GM19043 (cell line): ENCODE data around the gene CDH4.

Source experiments
- ATAC-seq: cut with Tn5 transposase; IDR thresholded peaks from one replicate; pipeline ENCODE4 v1.9.1; 2021; ENCODE audit warnings: low read depth; ENCODE audit not compliant: unreplicated experiment

CDH4 gene

DNA sequence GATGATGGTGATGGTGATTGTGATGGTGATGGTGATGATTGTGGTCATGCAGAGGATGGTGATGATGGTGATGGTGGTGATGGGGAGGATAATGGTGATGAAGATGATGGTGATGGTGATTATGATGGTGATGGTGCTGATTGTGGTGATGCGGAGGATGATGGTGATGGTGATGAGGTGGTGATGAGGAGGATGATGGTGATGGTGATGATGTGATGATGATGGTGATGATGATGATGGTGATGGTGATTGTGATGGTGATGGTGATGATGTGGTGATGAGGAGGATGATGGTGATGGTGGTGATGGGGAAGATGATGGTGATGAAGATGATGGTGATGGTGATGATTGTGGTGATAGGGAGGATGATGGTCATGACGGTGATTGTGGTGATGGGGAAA lies 333.7 kb downstream of the CDH4 start:
- no peak for ATAC-seq

DNA sequence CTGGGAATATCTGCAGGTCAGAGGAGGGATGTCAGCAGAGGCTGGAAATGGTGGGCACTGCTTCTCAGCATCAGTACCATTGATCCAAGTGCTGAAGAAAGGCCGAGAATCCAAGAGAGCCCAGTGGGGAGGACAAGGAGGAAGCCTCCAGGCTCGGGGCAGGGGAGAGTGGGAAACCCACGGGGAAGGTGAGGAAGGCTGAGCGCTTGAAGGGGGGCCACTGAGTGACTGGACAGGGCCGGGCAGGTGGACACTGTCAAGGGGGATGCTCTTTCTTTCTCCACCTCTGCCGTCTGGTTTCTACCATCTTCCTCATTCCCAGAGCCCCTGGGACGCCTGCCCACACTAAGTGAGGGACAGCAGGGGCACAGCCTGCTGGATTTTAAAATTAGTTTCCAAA lies 335.0 kb downstream of the CDH4 start:
- ATAC-seq: no peak

DNA sequence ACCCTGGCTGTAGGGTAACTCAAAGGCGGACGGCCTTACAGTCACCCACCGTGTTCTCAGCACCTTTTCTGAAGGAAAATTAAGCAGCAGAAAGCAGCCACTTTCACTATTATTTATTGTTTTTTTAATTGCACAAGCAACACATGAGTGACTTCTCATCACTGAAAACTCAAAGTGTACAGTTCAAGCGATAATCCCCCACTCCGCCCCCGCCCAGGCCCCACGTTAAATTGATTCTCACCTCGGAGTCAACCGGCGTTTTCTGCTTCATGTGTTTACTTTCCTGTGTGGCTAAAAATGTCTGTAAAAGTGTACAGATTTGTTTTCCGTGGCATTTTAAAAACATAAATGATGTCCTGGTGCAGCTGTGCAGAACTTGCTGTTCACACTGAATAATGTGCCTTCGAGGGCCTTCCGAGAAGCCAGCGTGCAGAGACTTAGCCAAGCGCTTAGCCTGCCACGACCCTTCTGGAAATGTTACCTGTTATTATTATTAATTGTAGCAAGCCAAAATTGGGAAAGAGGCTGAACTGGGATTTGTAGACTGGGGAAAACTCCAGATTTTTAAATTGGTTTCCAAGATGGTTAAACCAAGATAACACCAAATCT lies 335.7 kb downstream of the CDH4 start:
- ATAC-seq: no peak

DNA sequence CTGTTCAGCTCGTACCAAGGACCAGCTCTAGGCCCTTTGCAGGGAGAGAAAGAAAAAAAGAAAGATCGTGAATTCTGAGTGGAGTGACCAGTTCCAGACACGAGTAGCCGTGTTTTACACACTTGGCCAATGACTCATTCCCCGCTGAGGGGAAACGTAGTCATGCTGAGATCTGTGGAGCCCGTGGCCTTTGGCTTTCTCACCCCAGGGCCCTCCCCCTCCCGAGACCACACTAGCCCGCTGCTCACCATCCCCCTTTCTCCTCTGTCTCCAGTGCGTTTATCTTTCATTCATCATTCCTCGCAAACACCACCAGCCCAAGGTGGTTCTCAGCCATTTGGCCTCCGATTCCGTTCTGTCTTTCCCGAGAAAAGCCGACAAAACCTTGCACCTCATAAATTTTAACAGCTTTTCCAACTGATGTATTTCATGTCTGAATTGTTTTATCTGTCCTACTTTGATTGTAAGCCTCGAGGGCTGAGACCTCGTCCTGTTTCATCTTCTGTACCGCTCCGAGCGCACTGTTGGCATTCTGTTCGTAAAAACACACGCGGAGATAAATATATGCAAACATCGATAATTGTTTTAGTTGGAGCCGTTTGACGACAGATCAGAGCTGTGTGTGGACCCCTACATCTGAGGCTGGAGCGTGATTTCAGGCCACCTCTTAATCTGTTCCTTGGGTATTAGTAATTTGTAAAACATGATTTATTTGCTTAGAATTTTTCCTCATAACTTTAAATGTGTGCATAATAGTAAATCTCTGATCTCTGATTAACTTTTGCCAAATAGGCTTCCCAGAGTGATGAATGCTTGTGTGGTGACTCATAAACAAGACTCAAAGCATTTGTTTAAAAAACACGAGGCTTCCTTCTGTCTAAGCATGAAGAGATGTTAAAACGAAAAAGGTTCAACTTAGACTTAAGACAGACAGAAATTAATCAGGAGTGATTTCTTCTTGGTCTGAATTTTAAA lies 336.6 kb downstream of the CDH4 start:
- ATAC-seq: no peak

DNA sequence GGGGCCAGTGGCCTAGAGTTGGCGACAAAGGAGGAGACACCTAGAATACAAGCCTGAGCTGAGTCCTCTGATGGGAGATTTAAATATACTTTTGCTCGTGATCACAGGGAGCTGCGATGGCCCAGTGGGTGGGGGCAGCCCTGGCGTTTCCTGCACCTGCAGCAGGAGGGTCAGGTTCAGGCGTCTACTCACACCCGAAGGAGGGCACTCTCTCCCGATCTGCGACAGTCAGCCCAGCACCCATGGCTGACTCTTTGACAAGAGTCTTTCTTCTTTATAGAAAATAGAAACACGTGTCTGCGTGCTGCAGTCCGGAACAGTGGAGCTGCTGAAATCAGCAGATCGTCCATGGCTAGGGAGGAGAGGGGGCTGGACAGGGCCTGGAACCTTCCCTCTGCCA lies 338.2 kb downstream of the CDH4 start:
- ATAC-seq: no peak

DNA sequence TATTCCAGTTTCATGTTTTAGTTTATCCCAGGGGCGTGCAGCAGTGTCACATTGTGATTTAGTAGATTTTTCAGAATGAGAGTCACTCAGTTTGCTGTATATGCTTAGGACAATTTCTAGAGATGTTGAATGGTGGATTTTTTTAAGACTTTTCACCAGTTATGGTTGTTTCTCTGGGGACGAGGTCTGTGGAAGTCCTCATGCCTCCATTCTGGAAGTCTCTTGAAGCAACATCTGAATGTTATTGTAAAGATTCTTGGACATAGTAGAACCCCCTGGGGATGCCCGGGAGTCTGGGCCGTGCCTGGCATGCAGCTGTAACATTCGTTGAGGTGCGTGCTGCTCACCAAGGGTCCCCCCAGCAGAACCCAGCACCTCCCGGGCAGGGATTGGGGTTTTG lies 341.5 kb downstream of the CDH4 start:
- ATAC-seq: no peak

DNA sequence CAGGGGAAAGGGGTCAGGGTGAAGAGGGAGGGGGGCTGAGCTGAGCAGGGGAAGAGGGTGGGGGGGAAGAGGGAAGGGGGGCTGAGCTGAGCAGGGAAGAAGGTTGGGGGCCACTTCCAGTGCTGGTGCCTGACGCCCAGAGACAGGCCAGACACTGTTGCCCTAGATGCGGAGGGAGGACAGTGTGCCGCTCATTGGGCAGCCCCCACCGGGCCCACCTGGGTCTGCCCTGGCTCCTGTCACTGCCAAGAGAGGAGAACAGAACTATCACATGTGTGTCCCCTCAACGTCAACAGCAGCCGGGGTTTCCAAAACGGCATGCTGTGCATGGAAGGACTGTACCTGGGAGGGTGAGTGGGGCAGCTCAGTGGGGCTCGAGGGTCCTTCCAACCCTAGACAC lies 342.1 kb downstream of the CDH4 start:
- no peak for ATAC-seq

DNA sequence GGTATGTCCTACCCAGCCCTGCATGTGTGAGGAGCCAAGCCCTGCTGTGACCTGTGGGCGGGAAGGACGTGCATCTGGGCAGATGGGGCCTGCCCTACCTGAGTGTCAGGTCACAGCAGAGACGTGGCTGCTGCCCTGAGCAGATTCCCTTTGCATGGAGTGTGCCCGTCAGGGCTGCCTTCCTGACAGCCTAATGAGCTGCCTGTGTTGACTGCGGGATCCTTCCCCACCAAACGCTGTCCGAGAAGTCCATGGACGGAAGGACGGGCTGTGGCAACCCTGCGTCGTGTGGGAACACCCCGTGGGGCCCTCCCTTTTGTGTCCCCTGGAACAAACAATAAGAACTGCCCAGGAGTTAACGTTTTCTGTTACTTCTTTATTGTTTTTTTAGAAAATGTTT lies 343.2 kb downstream of the CDH4 start:
- ATAC-seq: no peak

DNA sequence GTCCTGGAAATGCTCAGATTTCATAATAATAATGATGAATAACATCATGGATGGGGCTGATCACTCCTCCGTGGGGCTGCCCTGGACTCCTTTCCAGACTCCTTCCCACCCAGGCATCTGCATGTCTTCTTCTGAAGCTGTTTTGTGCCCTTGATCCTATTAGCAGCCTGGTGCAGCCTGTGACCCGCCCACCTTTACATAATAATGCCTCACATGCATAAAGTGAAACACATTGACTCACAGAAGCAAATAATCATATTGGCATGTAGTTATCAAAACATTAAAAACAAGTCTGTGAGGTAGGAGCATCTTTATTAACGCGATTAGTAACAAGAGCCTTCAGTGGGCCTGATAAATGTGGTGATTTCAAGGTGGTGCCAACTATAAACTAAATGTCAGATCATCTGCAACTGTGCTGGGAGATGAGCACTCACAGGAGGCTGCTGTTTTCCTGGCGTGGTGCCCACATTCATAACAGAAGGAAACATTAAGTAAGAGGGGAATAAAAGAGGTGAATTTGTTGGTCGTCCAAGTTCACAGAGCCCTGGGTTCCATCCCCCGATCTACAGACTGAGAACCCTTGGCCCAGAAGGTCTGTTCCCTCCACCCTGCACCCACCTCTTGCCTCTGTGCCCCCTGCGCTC lies 344.7 kb downstream of the CDH4 start:
- no peak for ATAC-seq

DNA sequence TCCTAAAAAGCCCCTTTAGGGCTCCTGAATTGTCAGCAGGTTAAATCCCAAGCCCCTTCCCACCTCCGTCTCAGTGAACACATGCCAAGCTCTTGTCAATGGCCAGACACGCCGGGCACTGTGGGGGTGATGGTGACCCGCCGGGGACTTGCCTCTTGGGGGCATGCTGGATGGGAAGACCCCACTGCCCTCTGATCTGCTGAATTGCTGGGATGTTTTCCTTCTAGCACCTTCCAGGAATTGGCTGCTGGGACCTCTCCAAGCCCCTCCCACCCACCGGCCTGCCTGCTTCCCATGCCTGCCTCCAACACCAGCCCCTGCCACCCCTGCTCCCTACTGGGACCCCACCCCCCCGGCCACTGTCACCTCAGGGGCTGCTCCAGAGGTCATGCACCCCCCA lies 345.9 kb downstream of the CDH4 start:
- no peak for ATAC-seq

DNA sequence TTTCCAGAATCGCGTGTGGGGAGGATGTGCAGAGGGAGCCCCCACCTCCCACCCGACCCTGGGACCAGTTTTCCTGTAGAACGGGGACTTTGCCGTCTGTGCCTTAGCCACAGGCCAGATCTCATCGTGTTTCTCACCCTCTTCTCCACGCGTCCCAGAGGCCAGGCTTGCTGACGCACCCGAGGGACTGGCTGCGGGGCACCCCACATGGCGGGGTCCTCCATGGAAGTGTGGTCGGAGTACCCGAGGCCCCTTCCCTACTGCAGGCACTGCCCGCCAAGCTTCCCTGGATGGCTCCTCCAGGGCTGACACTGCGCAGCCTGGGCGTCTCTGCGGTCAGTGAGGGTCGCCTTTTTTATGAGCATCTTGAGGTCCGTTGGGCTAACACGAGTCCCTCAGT lies 346.5 kb downstream of the CDH4 start:
- ATAC-seq: no peak

DNA sequence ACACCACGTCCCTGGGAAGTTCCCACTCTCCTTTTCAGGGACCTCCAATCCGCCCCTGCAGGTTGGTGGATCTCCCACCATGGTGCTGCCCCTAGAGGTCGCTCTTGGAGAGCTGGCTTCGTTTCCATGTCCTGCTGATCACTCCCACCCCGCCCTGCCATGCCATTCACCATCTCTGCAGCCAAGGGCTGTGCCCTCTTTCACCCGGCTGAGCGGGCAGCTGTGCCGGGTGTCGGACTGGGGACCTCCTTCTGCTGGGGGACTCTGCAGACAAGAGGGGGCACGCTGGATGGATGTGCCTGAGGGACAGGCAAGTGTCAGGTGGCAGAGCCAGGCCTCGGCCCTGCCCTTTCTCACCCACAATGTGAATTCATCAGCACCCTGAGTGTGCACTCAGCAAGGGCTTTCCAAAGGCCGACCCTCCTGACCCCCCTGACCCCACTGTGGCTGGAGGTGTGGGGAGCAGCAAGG lies 347.0 kb downstream of the CDH4 start:
- ATAC-seq: no peak

DNA sequence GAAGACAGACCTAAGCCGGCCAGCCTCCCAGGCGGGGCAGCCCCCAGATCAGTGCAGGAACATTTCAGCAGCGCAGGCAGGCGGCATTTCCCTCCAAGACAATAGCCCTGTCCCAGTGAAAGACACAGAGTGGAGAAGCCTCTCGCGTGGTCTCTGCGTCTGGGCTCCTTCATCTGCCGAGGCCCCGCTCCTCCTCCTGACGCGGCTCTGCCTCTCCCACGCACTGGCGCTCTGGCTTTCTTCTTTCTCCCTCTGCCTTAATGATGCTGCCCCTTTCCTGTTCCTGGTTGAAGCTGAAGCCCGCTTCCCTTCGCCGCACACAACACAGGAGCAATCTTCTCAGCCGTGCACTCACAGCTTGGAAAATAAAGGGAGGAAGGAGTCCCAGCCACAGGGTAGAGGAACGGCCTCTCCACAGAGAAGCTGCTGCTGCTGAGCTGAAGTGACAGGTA lies 347.5 kb downstream of the CDH4 start:
- ATAC-seq: no peak

DNA sequence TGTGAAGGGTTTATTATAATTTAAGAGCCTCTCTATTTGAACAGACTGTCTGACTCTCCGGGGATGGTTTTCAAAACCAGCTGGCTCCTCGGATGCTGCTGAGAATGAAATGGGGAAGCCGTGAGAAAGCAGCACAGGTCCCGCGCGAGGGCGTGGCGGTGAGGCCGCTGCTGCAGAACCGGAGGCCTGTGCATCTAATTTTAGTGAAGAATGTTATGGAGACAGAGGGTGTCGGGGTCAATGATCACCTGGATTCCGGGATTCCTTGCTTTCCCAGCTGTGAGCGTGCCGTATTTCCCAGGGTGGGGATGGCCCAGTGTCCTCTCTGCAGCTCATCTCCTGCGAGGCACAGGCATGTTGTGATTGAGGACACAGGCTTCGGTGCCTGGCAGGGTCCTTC lies 348.0 kb downstream of the CDH4 start:
- no peak for ATAC-seq

DNA sequence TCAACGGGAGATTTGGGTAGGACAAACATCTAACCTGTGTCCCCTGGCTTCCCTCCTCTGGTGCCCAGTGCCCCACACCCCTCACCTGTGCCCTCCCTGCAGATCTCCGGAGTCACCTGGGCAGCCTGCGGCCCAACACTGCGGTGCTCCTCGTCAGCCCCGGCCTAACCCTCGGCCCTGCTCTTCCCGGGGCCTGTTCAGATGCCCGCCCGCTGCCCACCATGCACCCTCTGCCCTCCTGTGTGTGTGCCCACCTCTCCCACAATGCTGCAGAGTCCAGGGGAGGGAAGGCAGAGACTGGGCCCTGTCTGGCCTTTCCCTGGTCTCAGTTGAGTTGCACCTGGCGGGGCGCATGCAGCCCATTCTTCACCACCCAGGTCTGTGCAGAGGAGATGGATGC lies 349.3 kb downstream of the CDH4 start:
- no peak for ATAC-seq

DNA sequence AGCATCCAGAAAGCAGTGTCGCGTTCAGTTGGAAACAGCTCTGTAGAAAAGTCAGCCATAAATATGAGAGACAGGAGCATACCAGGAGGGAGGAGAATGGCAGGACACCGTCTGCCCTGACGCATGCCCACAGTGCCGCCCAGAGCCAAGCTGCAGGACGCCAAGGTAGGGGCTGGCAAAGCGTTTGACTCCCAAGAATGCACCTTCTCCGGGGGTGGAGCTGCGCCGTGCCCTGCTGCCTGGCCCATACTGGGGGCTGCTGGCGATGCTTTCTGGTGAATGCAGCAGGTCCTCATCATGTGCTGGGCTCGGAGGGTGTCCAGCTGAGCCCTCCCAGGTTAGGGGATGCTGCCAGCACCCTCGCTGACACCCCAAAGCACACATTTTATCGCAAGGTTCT lies 349.8 kb downstream of the CDH4 start:
- no peak for ATAC-seq

DNA sequence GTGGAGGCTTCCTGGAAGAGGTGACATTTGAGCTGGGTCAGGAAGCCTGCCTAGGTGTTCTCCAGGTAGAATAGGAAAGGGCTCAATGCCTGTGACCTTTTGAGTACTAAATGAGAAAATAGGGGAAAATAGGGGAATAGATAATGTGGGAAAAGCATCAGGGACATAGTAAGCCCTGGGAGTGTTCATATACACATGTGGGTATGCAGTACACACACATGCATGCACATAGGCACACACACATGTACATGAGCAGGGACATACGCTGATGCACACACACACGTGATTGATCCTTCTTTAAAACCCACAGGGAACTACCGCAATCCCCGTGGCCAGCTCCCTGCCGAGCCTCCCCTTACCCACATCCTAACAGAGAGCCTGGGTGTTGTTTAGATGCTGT lies 351.7 kb downstream of the CDH4 start:
- no peak for ATAC-seq

DNA sequence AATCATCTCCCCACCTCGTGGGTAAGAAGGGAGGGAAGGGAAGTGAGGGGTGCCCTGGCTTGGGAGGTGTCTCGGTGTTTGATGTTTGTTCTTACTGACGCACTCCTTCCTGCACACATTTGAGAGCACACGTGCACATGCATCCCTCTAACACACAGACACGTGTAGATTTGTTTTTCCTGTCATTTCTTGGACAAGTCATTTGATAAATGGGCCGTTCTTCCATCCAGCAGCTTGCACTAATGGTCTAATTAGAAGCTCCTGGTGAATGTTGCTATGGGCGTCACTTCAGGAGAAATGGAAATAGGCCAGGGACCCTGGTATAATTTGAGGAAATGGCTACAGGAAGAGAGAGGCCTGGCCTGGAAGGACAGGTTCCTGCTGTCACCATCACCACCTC lies 352.5 kb downstream of the CDH4 start:
- no peak for ATAC-seq

DNA sequence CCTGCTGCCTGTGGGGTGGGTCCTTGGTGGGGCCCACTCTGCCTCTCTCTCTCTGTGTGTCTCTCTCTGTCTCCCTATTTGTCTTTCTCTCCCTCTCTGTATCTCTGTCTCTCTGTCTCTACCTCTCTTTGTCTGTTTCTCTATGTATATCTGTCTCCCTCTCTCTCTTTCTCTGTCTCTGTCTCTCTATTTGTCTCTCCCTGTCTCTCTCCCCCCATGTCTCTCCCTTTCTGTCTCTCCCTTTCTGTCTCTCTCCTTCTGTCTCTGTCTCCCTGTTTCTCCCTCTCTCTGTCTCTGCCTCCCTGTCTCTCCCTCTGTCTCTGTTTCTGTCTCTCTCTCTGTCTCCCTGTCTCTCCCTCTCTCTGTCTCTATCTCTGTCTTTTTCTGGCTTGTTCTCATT lies 353.2 kb downstream of the CDH4 start:
- no peak for ATAC-seq

DNA sequence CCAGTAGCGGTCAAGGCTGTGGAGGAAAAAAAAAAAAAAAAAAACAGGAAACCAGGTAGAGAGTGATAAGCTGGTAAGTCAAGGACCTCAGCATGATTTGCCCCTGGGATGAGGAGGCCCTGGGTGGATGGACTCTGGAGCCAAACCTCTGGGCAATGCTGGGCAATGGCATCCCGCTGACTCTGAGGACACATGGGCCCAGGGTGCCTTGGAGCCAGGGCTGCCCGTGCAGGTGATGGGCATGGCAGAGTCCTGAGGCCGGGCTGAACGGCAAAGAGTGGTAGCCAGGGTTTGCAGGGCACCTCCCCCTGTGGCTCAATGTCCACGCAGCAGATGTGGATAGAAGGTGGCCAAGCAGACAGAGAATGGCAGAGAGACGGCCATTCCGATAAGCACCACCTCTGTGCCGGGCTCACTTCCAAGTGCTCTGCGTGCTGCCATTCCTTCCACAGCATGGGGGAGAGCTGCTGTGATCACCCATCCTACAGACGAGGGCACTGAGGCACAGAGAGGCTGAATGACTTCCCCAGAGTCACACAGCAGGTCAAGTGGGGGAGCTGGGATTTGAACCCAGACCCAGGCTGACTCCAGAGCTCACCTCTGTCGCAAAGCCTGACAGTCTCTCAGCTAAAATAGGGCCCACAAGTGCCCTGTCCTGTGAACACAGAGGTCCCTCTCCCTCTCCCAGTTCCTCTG lies 353.9 kb downstream of the CDH4 start:
- ATAC-seq: no peak
